ENCODE results near the gene U2AF1L4.
"Not testable (repeated sequence)": the region's sequence is repeated elsewhere in the genome, so short reads cannot be mapped to it uniquely, and the experiment has no call there.

Gene U2AF1L4

GRCh38 chr19:35729763-35730162 is 15.5 kb downstream of the U2AF1L4 start:
- in situ Hi-C loops (cut with MboI; ENCODE audit: low pct_unique_long_range_greater_than_20kb, low sequenced_read_pairs, unreplicated experiment), result no loop called here
- peak; percentile 14 for DNase-seq (ENCODE audit: low spot score)
- TF ChIP-seq CTCF (IDR thresholded peaks at IDR 0.05; ENCODE audit: extremely low read depth, insufficient read depth, missing control alignments), result no peak

DNA sequence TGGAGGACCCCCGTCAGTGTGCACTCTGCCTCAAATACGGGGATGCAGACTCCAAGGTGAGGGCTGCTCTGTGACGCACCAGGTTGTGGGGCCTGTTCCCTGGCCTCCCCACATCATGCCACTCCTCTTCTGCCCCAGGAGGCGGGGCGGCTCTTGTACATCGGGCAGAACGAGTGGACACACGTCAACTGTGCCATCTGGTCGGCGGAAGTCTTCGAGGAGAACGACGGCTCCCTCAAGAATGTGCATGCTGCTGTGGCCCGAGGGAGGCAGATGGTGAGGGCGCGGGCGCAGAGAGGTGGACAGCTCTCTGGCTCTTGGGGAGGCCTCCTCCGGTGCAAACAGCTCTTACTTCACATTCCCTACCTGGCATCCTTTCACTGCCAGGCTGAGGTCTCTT is 16.2 kb downstream of the U2AF1L4 start:
- DNase-seq (ENCODE audit: low spot score), result no peak
- in situ Hi-C loops (cut with MboI; ENCODE audit: low pct_unique_long_range_greater_than_20kb, low sequenced_read_pairs, unreplicated experiment), result no loop called here
- TF ChIP-seq CTCF (IDR thresholded peaks at IDR 0.05; ENCODE audit: extremely low read depth, insufficient read depth, missing control alignments), result no peak

- no peak for DNase-seq (ENCODE audit: low spot score)
- no peak for TF ChIP-seq CTCF (IDR thresholded peaks at IDR 0.05; ENCODE audit: extremely low read depth, insufficient read depth, missing control alignments)
- in situ Hi-C loops (cut with MboI; ENCODE audit: low pct_unique_long_range_greater_than_20kb, low sequenced_read_pairs, unreplicated experiment), result no loop called here
These were observed 17.1 kb downstream of the U2AF1L4 start for GRCh38 chr19:35727956-35728706.

DNA sequence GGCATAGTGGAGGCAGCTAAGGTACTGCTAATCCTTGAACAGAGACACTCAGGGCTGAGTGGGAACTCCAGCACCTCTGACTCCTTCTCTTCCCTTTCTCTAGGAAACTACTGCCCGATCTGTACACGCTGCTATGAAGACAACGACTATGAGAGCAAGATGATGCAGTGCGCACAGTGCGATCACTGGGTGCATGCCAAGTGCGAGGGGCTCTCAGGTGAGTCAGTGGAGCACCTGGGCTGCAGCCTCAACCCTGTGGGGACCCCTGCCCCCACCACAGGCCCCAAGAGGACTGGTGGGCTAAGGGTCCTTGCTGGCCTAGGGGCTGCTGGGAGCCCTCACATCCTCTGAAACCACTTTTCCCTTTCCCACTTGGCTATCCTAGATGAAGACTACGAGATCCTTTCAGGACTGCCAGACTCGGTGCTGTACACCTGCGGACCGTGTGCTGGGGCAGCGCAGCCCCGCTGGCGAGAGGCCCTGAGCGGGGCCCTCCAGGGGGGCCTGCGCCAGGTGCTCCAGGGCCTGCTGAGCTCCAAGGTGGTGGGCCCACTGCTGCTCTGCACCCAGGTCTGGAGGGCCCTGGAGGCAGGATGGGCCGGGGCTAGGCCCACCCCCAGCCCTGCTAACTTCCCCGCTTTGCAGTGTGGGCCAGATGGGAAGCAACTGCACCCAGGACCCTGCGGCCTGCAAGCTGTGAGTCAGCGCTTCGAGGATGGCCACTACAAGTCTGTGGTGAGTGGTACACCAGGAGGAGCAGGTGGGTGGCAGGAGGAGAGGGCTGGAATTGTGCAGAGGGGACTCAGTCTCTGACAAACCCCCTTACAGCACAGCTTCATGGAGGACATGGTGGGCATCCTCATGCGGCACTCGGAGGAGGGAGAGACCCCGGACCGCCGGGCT is 17.9 kb downstream of the U2AF1L4 start:
- DNase-seq (ENCODE audit: low spot score), result peak; percentile 14
- in situ Hi-C loops (cut with MboI; ENCODE audit: low pct_unique_long_range_greater_than_20kb, low sequenced_read_pairs, unreplicated experiment), result no loop called here
- no peak for TF ChIP-seq CTCF (IDR thresholded peaks at IDR 0.05; ENCODE audit: extremely low read depth, insufficient read depth, missing control alignments)

GRCh38 chr19:35725216-35725861 is 19.9 kb downstream of the U2AF1L4 start:
- in situ Hi-C loops (cut with MboI; ENCODE audit: low pct_unique_long_range_greater_than_20kb, low sequenced_read_pairs, unreplicated experiment), result no loop called here
- DNase-seq (ENCODE audit: low spot score), result peak; percentile 10
- TF ChIP-seq CTCF (IDR thresholded peaks at IDR 0.05; ENCODE audit: extremely low read depth, insufficient read depth, missing control alignments), result no peak

GRCh38 chr19:35724560-35724959 is 20.7 kb downstream of the U2AF1L4 start:
- DNase-seq (ENCODE audit: low spot score), result no peak
- in situ Hi-C loops (cut with MboI; ENCODE audit: low pct_unique_long_range_greater_than_20kb, low sequenced_read_pairs, unreplicated experiment), result no loop called here
- TF ChIP-seq CTCF (IDR thresholded peaks at IDR 0.05; ENCODE audit: extremely low read depth, insufficient read depth, missing control alignments), result no peak

DNA sequence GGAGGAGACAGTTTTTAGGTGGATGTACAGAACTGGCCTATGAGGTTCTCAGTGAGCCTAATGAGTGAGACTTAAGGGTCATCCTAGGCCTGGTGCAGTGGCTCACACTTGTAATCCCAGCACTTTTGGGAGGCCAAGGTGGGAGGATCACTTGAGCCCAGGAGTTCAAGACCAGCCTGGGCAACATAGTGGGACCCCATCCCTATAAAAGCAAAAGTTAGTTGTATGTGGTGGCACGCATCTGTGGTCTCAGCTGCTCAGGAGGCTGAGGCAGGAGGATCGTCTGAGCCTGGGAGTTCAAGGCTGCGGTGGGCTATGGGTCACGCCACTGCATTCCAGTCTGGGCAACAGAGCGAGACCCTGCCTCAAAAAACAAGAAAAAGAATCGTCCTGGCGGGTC is 21.1 kb downstream of the U2AF1L4 start:
- DNase-seq (ENCODE audit: low spot score); in situ Hi-C loops (cut with MboI; ENCODE audit: low pct_unique_long_range_greater_than_20kb, low sequenced_read_pairs, unreplicated experiment): not testable (repeated sequence)

Measured in GM13977 (cell line).